HUDEP-2 (cell line): ENCODE measurements around the gene FHIT.
"Not testable (repeated sequence)": the region's sequence is repeated elsewhere in the genome, so short reads cannot be mapped to it uniquely, and the experiment has no call there.

Experiments used
- DNase-seq, 76 experiments: peaks; one replicate each; lab custom pipeline; 2025; ENCODE audit not compliant: unreplicated experiment in 76 of 76; lab: John Stamatoyannopoulos, UW

FHIT gene

GRCh38 chr3:61227799-61228198, 23.5 kb downstream of the FHIT start:
- DNase-seq, result no peak

GRCh38 chr3:61226166-61226686, 25.0 kb downstream of the FHIT start:
- no peak for DNase-seq

GRCh38 chr3:61224823-61225222, 26.4 kb downstream of the FHIT start:
- DNase-seq, result no peak

- DNase-seq, result no peak
These were observed 27.8 kb downstream of the FHIT start for GRCh38 chr3:61223451-61223850.

GRCh38 chr3:61222467-61222866, 28.8 kb downstream of the FHIT start:
- no peak for DNase-seq

GRCh38 chr3:61221759-61222362, 29.4 kb downstream of the FHIT start:
- DNase-seq, result no peak

- DNase-seq, result no peak
These were observed 32.7 kb downstream of the FHIT start for GRCh38 chr3:61218504-61218903.

- not testable (repeated sequence) for DNase-seq
These were observed 35.1 kb downstream of the FHIT start for GRCh38 chr3:61216171-61216570.

- no peak for DNase-seq
These were observed 49.2 kb downstream of the FHIT start for GRCh38 chr3:61202086-61202485.

- DNase-seq, result no peak
These were observed 50.2 kb downstream of the FHIT start for GRCh38 chr3:61201071-61201470.

GRCh38 chr3:61200270-61200669, 51.0 kb downstream of the FHIT start:
- DNase-seq, result no peak

- DNase-seq, result no peak
These were observed 51.4 kb downstream of the FHIT start for GRCh38 chr3:61199843-61200242.

- no peak for DNase-seq
These were observed 56.2 kb downstream of the FHIT start for GRCh38 chr3:61194892-61195538.

GRCh38 chr3:61192222-61192621, 59.0 kb downstream of the FHIT start:
- DNase-seq, result no peak

GRCh38 chr3:61190205-61190604, 61.0 kb downstream of the FHIT start:
- DNase-seq, result not testable (repeated sequence)

- DNase-seq, result no peak
These were observed 65.2 kb downstream of the FHIT start for GRCh38 chr3:61186030-61186429.

GRCh38 chr3:61184956-61185355, 66.3 kb downstream of the FHIT start:
- DNase-seq, result no peak

- DNase-seq, result no peak
These were observed 68.6 kb downstream of the FHIT start for GRCh38 chr3:61182662-61183061.

- peak in 3 of 76 experiments; percentile 2 to 25 (median 16) for DNase-seq
These were observed 69.4 kb downstream of the FHIT start for GRCh38 chr3:61181874-61182273.

GRCh38 chr3:61180206-61180605, 71.0 kb downstream of the FHIT start:
- no peak for DNase-seq

- DNase-seq, result no peak
These were observed 73.1 kb downstream of the FHIT start for GRCh38 chr3:61178167-61178566.

GRCh38 chr3:61177450-61177849, 73.8 kb downstream of the FHIT start:
- DNase-seq, result no peak
